OCI-LY3 (cell line): ENCODE results near the gene SMYD4.

ENCODE experiments used
- CTCF ChIP-seq: fragments of 200-600, 300-600 bp; sonication (generic); IDR thresholded peaks from 2 replicates; pipeline ENCODE4 v1.5.1; 2014; ENCODE audit warnings: antibody characterized with exemption, low read length, low read depth
- EZH2phosphoT487 ChIP-seq: fragments of 200-600 bp; shearing (Covaris generic); IDR thresholded peaks from 2 replicates; pipeline ENCODE4 v1.6.1; 2018; ENCODE audit warnings: antibody characterized with exemption, mixed run types, low read depth

GRCh38 chr17:1807890-1808289 is 21.8 kb downstream of the SMYD4 start:
- TF ChIP-seq CTCF (no peak), EZH2phosphoT487 (no peak)
